Osteocyte (in vitro differentiated cells): ENCODE results near the gene CYP4F12. TPM values are rescaled to one million over a fixed set of nuclear protein-coding genes. Genes with fewer than 3 reads are reported as not detected.
A peak's percentile ranks its signal among the peaks of the same experiment; 100 is the strongest.

Experiments used
- DNase-seq: peaks from one replicate; pipeline ENCODE4 v3.0.0; 2021; ENCODE audit warnings: mixed read lengths; ENCODE audit not compliant: unreplicated experiment; ENCODE audit errors: extremely low spot score
- H3K27ac Mint-ChIP-seq: one replicate; pipeline ENCODE4 v1.8.0; 2021; ENCODE audit warnings: mild to moderate bottlenecking, mixed read lengths; ENCODE audit not compliant: unreplicated experiment
- H3K27me3 Mint-ChIP-seq: one replicate; pipeline ENCODE4 v1.8.0; 2021; ENCODE audit warnings: mixed read lengths; ENCODE audit not compliant: unreplicated experiment
- H3K36me3 Mint-ChIP-seq: one replicate; pipeline ENCODE4 v1.8.0; 2021; ENCODE audit warnings: mixed read lengths; ENCODE audit not compliant: unreplicated experiment
- H3K4me1 Mint-ChIP-seq: one replicate; pipeline ENCODE4 v1.8.0; 2021; ENCODE audit warnings: mixed read lengths; ENCODE audit not compliant: unreplicated experiment
- H3K4me3 Mint-ChIP-seq: one replicate; pipeline ENCODE4 v1.8.0; 2021; ENCODE audit warnings: mild to moderate bottlenecking, moderate library complexity, mixed read lengths; ENCODE audit not compliant: unreplicated experiment
- H3K9me3 Mint-ChIP-seq: one replicate; pipeline ENCODE4 v1.8.0; 2021; ENCODE audit warnings: mixed read lengths; ENCODE audit not compliant: unreplicated experiment
- CTCF ChIP-seq: fragments of 200-600 bp; sonication (generic); IDR thresholded peaks from 2 replicates; pipeline ENCODE4 v1.5.0; 2021; ENCODE audit warnings: antibody characterized with exemption, mild to moderate bottlenecking, moderate library complexity
- total RNA-seq: library from RNA; stranded (reverse); gene quantifications from 2 replicates; pipeline ENCODE4 v1.2.1, GENCODE V29; 2021

CYP4F12 gene
- total RNA-seq, 1 donor from 2014 or later, result not detected

DNA sequence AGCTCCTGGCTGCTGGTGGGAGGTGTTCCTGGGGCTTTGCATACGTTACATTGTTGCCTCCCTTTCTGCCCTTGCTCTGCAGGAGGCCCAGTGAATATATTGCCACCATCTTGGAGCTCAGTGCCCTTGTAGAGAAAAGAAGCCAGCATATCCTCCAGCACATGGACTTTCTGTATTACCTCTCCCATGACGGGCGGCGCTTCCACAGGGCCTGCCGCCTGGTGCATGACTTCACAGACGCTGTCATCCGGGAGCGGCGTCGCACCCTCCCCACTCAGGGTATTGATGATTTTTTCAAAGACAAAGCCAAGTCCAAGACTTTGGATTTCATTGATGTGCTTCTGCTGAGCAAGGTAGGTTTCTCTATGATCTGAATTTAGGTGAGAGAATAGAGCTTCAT lies 10.5 kb downstream of the CYP4F12 start:
- Mint-ChIP-seq H3K27me3 (no peaks in the 10 kb centered on the region), H3K4me1 (no peaks in the 10 kb centered on the region), H3K36me3 (no peaks in the 10 kb centered on the region), H3K9me3 (peaks cover 55% of the 10 kb centered on the region), H3K4me3 (no peak overlapping the region), H3K27ac (no peak overlapping the region)
- DNase-seq, result peak; percentile 80
- TF ChIP-seq CTCF, result no peak

DNA sequence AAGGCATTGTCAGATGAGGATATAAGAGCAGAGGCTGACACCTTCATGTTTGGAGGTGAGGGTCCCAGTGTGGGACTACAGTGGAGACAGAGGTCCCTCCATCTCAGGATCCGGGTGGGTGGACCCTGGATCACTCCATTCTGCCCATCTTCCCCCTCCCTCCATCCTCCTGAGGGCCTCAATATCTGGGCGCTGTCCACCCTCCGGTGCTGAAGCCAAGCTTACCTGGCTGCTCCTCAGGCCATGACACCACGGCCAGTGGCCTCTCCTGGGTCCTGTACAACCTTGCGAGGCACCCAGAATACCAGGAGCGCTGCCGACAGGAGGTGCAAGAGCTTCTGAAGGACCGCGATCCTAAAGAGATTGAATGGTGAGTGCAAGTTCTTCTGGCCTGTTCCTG lies 11.9 kb downstream of the CYP4F12 start:
- Mint-ChIP-seq H3K36me3 (no peaks in the 10 kb centered on the region), H3K9me3 (peaks cover 52% of the 10 kb centered on the region), H3K4me3 (no peak overlapping the region), H3K27me3 (no peaks in the 10 kb centered on the region), H3K4me1 (no peaks in the 10 kb centered on the region), H3K27ac (no peak overlapping the region)
- no peak for TF ChIP-seq CTCF
- DNase-seq, result no peak

- H3K4me3 Mint-ChIP-seq, result no peak overlapping the region
- no peaks in the 10 kb centered on the region for H3K27me3 Mint-ChIP-seq
- no peaks in the 10 kb centered on the region for H3K4me1 Mint-ChIP-seq
- no peak for DNase-seq
- peaks cover 2% of the 10 kb centered on the region for H3K36me3 Mint-ChIP-seq
- no peak for TF ChIP-seq CTCF
- H3K9me3 Mint-ChIP-seq, result peaks cover 17% of the 10 kb centered on the region
- H3K27ac Mint-ChIP-seq, result no peak overlapping the region
Observed at GRCh38 chr19:15696654-15697194, 23.8 kb downstream of the CYP4F12 start.

GRCh38 chr19:15701757-15702533 lies 29.1 kb downstream of the CYP4F12 start:
- Mint-ChIP-seq H3K4me3 (no peak overlapping the region), H3K4me1 (no peaks in the 10 kb centered on the region), H3K36me3 (no peaks in the 10 kb centered on the region), H3K27ac (no peak overlapping the region), H3K9me3 (peaks cover 18% of the 10 kb centered on the region), H3K27me3 (no peaks in the 10 kb centered on the region)
- no peak for TF ChIP-seq CTCF
- no peak for DNase-seq

DNA sequence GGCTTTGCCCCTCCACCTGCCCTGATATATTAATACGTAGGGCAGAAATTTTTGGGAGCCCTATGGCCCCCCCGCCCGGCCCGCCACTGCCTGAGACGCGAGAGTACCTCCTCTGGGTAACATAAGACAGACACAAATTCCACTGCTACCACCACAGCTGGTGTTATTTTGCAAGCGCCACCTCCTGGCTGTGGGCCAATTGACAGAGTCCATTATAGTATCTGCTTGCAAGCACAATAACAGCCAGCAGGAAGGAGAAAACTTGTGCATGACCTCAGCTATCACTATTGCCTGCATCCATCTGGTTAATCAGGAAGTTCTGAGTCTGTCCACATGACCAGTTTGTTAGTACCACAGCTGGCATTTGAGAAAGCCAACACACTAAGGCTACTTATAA lies 29.6 kb downstream of the CYP4F12 start:
- no peak for TF ChIP-seq CTCF
- DNase-seq, result no peak
- H3K36me3 Mint-ChIP-seq, result no peaks in the 10 kb centered on the region
- H3K9me3 Mint-ChIP-seq, result peaks cover 17% of the 10 kb centered on the region
- no peaks in the 10 kb centered on the region for H3K27me3 Mint-ChIP-seq
- H3K4me1 Mint-ChIP-seq, result no peaks in the 10 kb centered on the region
- H3K27ac Mint-ChIP-seq, result no peak overlapping the region
- H3K4me3 Mint-ChIP-seq, result no peak overlapping the region
